Breast epithelium (tissue), 3 donors: ENCODE results near the gene COL16A1.

Experiments
- POLR2AphosphoS5 ChIP-seq, 3 donors: sonication (generic); formaldehyde crosslinking; IDR thresholded peaks; one replicate each; pipeline ENCODE4 v1.6.1; 2017; ENCODE audit warnings: antibody characterized with exemption in 3 of 3
- TF ChIP-seq, protein P1 (sequence below), 3 donors: fragments of 450-650 bp; IDR thresholded peaks; one replicate each; pipeline ENCODE4 v1.5.1; 2016 to 2017; ENCODE audit warnings: antibody characterized with exemption in 3 of 3, mild to moderate bottlenecking in 3 of 3, moderate library complexity in 3 of 3

DNA sequence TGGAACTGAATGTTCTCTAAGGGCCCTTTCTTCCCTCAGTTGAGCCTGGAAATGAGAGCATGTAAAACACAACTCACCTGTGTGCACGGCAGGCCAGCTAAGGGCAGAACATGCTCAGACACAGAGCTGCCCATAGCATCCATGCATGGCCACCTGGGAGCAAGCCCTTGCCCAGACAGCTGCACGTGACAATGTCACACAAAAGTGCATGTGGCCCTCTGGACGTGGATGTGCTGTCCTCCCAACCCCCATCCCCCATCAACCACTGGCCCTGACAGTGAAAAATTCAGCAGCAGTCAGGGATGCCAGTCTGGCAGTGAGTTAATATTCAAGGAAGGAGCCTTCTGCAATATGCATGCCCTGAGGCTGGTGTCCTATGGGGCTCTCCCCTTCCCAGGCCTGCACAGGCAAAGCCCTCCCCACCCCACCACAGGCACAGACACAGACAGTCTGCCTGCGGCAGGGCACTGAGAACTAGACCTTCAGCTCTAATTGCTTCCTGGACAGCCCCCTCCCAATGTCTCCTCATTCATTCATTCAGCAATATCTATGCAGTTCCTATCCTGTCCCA, 14.6 kb upstream of the COL16A1 start:
- TF ChIP-seq, protein P1, sequence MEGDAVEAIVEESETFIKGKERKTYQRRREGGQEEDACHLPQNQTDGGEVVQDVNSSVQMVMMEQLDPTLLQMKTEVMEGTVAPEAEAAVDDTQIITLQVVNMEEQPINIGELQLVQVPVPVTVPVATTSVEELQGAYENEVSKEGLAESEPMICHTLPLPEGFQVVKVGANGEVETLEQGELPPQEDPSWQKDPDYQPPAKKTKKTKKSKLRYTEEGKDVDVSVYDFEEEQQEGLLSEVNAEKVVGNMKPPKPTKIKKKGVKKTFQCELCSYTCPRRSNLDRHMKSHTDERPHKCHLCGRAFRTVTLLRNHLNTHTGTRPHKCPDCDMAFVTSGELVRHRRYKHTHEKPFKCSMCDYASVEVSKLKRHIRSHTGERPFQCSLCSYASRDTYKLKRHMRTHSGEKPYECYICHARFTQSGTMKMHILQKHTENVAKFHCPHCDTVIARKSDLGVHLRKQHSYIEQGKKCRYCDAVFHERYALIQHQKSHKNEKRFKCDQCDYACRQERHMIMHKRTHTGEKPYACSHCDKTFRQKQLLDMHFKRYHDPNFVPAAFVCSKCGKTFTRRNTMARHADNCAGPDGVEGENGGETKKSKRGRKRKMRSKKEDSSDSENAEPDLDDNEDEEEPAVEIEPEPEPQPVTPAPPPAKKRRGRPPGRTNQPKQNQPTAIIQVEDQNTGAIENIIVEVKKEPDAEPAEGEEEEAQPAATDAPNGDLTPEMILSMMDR (IDR thresholded peaks at IDR 0.05) = no peak
- no peak for TF ChIP-seq POLR2AphosphoS5 (IDR thresholded peaks at IDR 0.05)
